Activated effector memory CD4-positive, alpha-beta T cell treated with anti-CD3 and anti-CD28 coated beads, Interleukin-2, amount 50 U/mL, for 16 hours (primary cell): Measurements from ENCODE around the gene TACC2.

Experiments used
- DNase-seq: peaks from one replicate; pipeline ENCODE4 v3.0.0-alpha.2; 2020

Gene TACC2

GRCh38 chr10:122126763-122127659 is 138.0 kb downstream of the TACC2 start:
- DNase-seq, result no peak

GRCh38 chr10:122127943-122128342 is 139.0 kb downstream of the TACC2 start:
- no peak for DNase-seq

DNA sequence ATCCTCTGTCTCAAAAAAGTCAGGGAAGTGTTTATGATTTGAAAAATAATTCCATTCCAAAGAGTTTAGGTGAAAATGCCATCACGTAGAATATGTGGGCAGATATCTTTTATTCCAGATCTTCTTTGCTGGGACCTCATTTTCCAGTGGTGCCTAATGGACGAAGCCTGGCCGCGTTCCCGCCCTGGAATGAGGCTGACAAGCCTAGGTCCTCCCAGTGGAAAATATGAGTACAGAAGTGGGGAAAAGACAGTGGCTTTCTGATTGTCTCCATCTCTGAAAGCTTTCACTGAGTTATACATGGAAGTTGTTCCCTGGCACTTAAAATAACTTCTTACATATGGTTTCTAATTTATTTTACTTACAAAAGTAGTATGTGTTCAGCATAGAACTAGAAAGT is 139.4 kb downstream of the TACC2 start:
- no peak for DNase-seq

GRCh38 chr10:122130474-122131110 is 141.6 kb downstream of the TACC2 start:
- DNase-seq, result no peak

DNA sequence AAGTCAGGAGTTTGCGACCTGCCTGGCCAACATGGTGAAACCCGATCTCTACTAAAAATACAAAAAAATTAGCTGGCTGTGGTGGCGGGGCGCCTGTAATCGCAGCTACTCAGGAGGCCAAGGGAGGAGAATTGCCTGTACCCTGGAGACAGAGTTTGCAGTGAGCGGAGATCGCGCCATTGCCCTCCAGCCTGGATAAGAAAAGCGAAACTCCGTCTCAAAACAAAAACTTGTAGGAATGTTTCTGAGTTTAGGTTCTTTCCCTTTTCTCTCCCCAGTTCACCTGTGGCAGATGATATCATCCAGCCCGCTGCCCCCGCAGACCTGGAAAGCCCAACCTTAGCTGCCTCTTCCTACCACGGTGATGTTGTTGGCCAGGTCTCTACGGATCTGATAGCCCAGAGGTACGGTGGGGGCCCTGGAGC is 143.4 kb downstream of the TACC2 start:
- no peak for DNase-seq

DNA sequence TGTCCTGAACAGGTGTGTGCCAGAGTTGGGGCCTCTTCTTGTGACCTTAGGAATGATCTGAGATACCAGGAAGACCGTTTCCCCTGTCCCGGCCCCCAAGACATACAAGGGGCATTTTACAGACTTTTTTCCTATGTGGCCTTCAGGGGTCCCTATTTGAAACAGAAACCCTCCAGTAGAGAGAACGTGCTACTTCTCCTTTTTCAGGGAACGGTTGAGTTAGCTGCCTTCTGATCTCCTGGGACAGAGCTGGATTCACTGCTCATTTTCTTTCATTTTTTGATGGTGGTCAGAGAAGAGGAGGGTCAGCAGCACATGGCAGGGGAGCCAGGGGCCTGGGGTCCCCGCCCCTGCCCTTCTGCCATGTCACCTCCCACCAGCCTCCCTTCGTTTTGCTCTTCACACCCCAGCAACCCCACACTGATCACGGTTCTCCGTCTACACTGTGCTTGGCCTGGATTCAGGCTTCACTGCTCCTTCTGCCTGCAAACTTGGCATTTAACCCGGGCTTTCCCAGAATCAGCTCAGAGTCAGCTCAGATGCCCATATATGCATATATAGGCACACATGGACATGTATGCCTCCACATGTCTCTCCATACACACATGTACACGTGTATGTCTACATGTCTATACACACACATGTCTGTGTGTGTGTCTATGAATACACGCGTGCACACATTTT is 144.1 kb downstream of the TACC2 start:
- DNase-seq, result no peak

DNA sequence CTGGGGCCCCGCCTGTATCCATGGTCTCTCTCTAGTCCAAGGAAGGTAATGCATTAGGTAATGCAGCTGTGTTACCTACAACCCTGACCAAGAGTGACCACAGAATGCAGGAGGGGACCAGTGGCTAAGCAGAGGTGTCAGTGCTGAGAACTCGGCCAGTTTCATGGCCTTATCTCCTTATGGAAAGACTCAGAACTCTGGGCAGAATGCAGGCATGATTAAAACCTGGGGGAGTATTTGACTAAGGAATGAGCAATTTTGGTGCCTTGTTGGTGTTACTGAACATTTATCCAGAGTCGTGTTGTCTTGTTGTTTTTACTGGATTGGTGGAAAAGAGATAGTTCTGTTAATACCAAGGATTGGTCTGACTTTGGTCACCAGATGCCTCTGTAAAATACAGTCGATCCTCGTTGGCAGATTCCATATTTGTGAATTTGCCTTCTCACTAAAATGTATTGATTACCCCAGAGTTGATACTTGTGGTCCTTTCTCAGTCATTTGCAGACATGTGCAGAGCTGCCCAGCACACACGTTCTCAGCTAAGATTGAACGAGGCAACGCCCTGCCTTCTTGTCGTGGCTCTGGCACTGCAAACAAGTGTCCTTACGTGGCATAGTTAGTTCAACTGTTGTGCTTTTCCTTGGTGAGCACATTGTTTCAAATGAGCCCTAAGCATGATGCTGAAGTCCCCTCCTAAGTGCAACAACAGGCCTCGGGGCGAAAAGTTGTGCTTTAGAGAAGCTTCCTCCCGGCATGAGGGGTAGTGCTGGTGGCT is 146.5 kb downstream of the TACC2 start:
- no peak for DNase-seq

DNA sequence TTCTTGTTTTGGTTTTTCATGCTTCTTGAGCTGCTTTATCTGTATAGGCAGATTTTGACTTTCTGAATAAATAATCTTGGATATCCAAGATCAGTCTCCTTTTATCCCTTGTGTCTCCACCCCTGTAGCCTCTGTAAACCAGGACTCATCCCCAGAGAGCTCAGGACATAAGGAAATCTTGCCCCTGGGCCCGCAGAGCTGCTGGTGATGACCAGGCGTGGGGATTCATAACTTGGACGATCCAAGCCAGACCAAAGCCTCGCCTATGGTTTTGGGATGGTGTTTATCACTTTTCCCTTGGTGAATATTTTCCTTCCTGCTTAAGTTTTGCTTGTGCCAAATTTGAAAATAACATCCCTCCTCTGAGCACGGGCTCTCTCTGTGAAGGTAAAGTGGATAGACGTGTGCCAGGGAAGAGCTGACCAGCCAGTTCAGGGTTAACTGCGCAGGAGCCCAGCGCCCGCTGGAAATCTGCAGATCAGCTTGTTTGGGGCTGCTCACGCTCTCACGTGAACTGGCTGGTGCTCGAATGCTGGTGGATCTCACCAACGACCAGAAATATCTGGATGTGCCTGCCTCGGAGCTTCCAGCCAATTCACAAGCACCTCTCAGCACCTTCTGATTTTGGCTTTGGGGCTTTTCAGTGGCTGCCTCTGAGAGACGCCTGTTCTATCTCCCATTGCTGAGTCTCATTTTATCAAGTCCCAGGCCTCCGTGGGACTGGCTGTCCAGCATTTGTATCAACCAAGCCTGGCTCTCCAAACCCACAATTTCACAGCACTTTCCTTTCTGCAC is 150.1 kb downstream of the TACC2 start:
- no peak for DNase-seq

DNA sequence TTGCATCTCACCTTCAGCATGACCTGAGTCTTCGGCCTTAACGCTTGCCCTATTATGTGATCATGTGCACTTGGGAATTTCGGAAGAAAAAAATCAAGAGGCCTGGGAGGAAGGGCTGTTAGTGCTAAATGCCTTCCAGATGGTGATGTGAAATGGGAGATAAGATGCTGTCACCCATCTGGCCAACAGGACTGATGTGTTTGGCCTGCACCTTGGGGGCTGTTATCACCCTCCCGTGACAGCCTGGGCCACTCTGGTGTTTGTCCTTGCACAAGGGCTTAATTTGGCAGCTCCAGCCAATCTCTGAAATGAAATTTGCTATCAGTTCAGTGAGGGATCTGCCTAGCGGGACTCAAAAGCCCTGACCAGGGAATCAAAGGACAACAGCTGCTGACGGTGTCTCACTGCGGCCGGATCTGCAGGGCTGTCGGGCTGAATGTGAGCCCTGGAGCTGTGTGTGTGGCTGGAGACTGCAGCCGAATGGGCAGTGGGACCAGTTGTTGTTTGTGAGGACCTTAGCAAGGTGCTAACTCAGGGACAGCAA is 150.7 kb downstream of the TACC2 start:
- DNase-seq, result no peak

- DNase-seq, result no peak
These were observed 151.5 kb downstream of the TACC2 start for GRCh38 chr10:122140461-122140902.

DNA sequence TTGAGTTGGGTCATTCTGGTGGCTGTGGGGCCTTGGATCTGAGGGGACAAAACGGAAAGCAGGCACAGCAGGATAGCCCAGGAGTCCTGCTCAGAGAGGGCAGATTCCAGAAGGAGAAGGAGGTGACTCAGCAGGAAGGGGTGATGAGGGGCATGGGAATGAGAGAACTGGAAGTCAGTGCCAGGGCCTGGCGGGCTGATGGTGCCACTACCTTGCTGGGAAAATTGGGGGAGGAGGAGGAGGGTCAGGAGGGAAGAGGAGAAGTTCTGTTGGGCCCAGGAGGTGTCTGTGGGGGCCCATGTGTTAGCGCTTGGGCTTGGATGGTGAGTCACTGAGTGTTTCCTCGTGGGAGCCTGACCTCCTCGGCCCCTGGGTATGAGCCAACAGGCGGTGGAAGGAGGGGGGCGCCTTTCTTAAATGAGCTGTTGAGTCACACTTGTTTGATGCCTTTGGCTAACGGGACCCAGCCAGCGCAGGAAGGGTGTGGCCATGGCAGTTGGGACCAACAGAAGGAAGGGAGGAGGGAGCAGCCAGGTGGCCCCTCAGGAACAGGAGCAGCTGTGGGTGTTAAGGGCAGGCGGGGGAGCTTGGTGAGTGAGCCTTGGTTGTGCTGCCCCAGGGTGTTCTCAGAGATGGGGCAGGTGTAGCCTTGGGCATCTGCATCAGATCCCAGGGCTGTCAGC is 152.1 kb downstream of the TACC2 start:
- DNase-seq, result no peak

- no peak for DNase-seq
These were observed 153.1 kb downstream of the TACC2 start for GRCh38 chr10:122141821-122142640.

DNA sequence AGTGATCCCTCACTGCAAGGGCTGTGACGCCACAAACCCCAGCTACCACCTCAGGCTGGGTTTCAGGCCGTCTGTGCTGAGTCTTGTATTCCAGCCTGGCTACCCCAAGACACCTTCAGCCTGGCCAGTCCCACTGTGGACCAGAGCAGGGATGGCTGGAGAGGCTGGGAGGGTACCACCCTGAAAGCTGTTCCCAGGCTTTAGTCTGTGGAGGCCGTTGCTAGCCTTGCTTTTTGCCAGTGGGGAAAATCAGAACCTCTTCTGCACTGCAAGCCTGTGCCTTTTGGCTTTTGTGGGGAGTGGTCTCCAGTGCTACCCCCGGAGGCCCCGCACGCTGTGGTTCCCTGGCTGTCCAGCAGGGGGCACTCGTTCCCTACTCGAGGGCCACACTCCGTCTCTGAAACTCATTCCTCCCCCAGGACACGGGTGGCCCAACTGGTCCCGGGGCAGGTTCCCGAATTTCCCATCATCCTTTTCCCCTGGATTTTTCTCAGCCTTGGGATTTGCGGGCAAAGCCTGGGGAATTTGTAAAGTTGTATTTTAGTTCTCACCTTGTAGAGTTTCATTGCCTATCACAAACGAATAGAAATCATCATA is 153.8 kb downstream of the TACC2 start:
- DNase-seq, result peak; percentile 80

DNA sequence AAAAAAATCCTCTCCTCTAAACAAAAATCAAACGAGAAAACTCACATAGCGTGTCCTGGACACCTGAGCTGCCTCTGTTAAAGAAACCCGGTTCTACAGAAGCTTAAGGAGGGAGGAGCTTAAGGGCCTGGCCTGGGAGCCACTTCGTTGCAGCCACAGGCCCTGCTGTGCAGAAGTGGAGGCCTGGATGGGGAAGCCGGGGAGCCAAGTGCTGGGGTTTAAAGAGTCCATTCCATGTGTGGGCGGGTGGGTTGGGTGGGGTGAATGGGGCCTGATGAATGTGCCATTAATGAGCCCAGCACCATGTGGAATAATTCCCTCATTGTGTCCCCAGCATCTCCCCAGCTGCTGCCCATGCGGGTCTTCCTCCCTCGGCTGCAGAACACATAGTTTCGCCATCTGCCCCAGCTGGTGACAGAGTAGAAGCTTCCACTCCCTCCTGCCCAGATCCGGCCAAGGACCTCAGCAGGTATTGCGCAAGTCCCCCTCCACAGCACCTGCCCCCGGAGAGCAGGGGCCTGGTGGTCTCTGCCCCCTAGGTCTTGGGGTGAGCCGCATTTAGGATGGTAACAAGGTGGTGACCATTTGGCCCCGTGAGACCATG is 154.4 kb downstream of the TACC2 start:
- DNase-seq, result no peak

GRCh38 chr10:122144199-122144598 is 155.2 kb downstream of the TACC2 start:
- no peak for DNase-seq

GRCh38 chr10:122145113-122145512 is 156.2 kb downstream of the TACC2 start:
- DNase-seq, result no peak

DNA sequence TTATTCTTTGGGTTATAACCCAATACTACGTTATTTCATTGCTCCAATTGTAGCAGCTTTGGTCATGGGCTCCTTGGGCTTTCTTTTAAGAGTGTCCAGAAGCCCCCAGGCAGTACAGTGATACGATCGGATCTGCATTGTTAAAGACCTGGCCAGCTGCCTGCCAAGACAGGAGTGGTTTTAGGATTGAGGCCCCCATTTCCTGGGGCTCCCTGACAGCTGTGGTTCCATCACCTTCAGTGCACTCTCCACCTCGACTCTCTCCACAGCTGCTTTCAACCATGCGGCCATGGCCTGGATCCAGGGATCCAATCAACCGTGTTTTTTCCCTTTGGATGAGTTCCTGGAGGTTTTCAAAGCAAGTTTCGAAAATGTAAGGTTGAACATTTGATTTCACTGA is 158.7 kb downstream of the TACC2 start:
- DNase-seq, result no peak

- no peak for DNase-seq
These were observed 160.1 kb downstream of the TACC2 start for GRCh38 chr10:122148876-122149560.
